Globus pallidus (tissue), 1 donor: ENCODE measurements around the gene WNK2.
A peak's percentile ranks its signal among the peaks of the same experiment; 100 is the strongest.

Experiments
- DNase-seq: peaks from one replicate; pipeline ENCODE4 v3.0.0-alpha.2; 2015; ENCODE audit warnings: low spot score

The WNK2 gene

GRCh38 chr9:93200449-93200742, 16.5 kb downstream of the WNK2 start:
- no peak for DNase-seq

- no peak for DNase-seq
These were observed 17.0 kb downstream of the WNK2 start for GRCh38 chr9:93200989-93201334.

GRCh38 chr9:93203026-93203717, 19.2 kb downstream of the WNK2 start:
- no peak for DNase-seq

- DNase-seq = no peak
These were observed 20.0 kb downstream of the WNK2 start for GRCh38 chr9:93203718-93204469.

- no peak for DNase-seq
These were observed 20.6 kb downstream of the WNK2 start for GRCh38 chr9:93204470-93205043.

GRCh38 chr9:93205045-93205768, 21.3 kb downstream of the WNK2 start:
- peak; percentile 24 for DNase-seq

GRCh38 chr9:93205896-93206575, 22.1 kb downstream of the WNK2 start:
- no peak for DNase-seq

- DNase-seq = no peak
These were observed 22.7 kb downstream of the WNK2 start for GRCh38 chr9:93206576-93207155.

- DNase-seq = peak; percentile 55
These were observed 23.4 kb downstream of the WNK2 start for GRCh38 chr9:93207326-93207814.

GRCh38 chr9:93207860-93208734, 24.2 kb downstream of the WNK2 start:
- DNase-seq = no peak

- DNase-seq = no peak
These were observed 25.2 kb downstream of the WNK2 start for GRCh38 chr9:93209097-93209496.

GRCh38 chr9:93209576-93210323, 25.8 kb downstream of the WNK2 start:
- no peak for DNase-seq

GRCh38 chr9:93210324-93210973, 26.5 kb downstream of the WNK2 start:
- DNase-seq = no peak

GRCh38 chr9:93210974-93211653, 27.2 kb downstream of the WNK2 start:
- no peak for DNase-seq

- DNase-seq = no peak
These were observed 27.7 kb downstream of the WNK2 start for GRCh38 chr9:93211654-93212001.

- no peak for DNase-seq
These were observed 28.5 kb downstream of the WNK2 start for GRCh38 chr9:93212409-93212808.

GRCh38 chr9:93216073-93216365, 32.1 kb downstream of the WNK2 start:
- no peak for DNase-seq

GRCh38 chr9:93217706-93218105, 33.8 kb downstream of the WNK2 start:
- no peak for DNase-seq

- no peak for DNase-seq
These were observed 34.2 kb downstream of the WNK2 start for GRCh38 chr9:93218161-93218560.
